GM18508 (cell line): ENCODE measurements around the gene CNTNAP5.

Experiments
- ATAC-seq: cut with Tn5 transposase; IDR thresholded peaks from one replicate; pipeline ENCODE4 v1.9.1; 2021; ENCODE audit warnings: moderate number of reproducible peaks; ENCODE audit not compliant: insufficient read depth, unreplicated experiment

Gene CNTNAP5

GRCh38 chr2:124649001-124649400, 623.9 kb downstream of the CNTNAP5 start:
- no peak for ATAC-seq

GRCh38 chr2:124652099-124652498, 627.0 kb downstream of the CNTNAP5 start:
- no peak for ATAC-seq

GRCh38 chr2:124658373-124658772, 633.3 kb downstream of the CNTNAP5 start:
- ATAC-seq: no peak

- no peak for ATAC-seq
Observed at GRCh38 chr2:124661558-124661957, 636.5 kb downstream of the CNTNAP5 start.

- no peak for ATAC-seq
Observed at GRCh38 chr2:124662946-124663644, 638.0 kb downstream of the CNTNAP5 start.

GRCh38 chr2:124663645-124663997, 638.5 kb downstream of the CNTNAP5 start:
- ATAC-seq: no peak

GRCh38 chr2:124664363-124664762, 639.3 kb downstream of the CNTNAP5 start:
- ATAC-seq: no peak

GRCh38 chr2:124666976-124667375, 641.9 kb downstream of the CNTNAP5 start:
- ATAC-seq: no peak

GRCh38 chr2:124668161-124668560, 643.1 kb downstream of the CNTNAP5 start:
- ATAC-seq: no peak

- no peak for ATAC-seq
Observed at GRCh38 chr2:124670187-124670586, 645.1 kb downstream of the CNTNAP5 start.

- ATAC-seq: no peak
Observed at GRCh38 chr2:124678043-124678442, 653.0 kb downstream of the CNTNAP5 start.

GRCh38 chr2:124683536-124684428, 658.7 kb downstream of the CNTNAP5 start:
- ATAC-seq: no peak

- no peak for ATAC-seq
Observed at GRCh38 chr2:124689348-124689747, 664.3 kb downstream of the CNTNAP5 start.

- ATAC-seq: no peak
Observed at GRCh38 chr2:124692216-124692615, 667.1 kb downstream of the CNTNAP5 start.

GRCh38 chr2:124692707-124693106, 667.6 kb downstream of the CNTNAP5 start:
- no peak for ATAC-seq

GRCh38 chr2:124693156-124693555, 668.1 kb downstream of the CNTNAP5 start:
- ATAC-seq: no peak

GRCh38 chr2:124698979-124699565, 674.0 kb downstream of the CNTNAP5 start:
- no peak for ATAC-seq

GRCh38 chr2:124702777-124703176, 677.7 kb downstream of the CNTNAP5 start:
- no peak for ATAC-seq

GRCh38 chr2:124704071-124704925, 679.2 kb downstream of the CNTNAP5 start:
- no peak for ATAC-seq

GRCh38 chr2:124708661-124709060, 683.6 kb downstream of the CNTNAP5 start:
- ATAC-seq: no peak
